ENCODE data around the gene RAE1. TPM values are rescaled to one million over a fixed set of nuclear protein-coding genes. Genes with fewer than 3 reads are reported as not detected.

The RAE1 gene
- total RNA-seq, 1 experiment from 2014 or later: 46.3 TPM

- Histone ChIP-seq H4K20me1 (ENCODE audit: insufficient read depth) (no peaks in the 10 kb centered on the region), H3K9me3 (ENCODE audit: control insufficient read depth in 1 of 2, insufficient read depth in 1 of 2, low read depth in 1 of 2, low read length in 2 of 2) (no peaks in the 10 kb centered on the region), H3K27me3 (ENCODE audit: insufficient read depth, low read length) (no peaks in the 10 kb centered on the region), H3K4me1 (ENCODE audit: control insufficient read depth in 1 of 2, insufficient read depth in 2 of 2, low read length in 2 of 2) (peaks cover 24 to 37% of the 10 kb centered on the region in 2 experiments), H3K4me2 (ENCODE audit: low read length) (0 out of 2 replicates have a peak overlapping the region, but pooled peaks have one; percentile 90), H2AFZ (ENCODE audit: low read depth, low read length, poor library complexity, severe bottlenecking) (no peak overlapping the region), H3K4me3 (replicated peaks in 1 of 2; ENCODE audit: low read depth in 1 of 2, low read length in 2 of 2) (no peak overlapping the region; a peak in 1 of 4 replicates), H3K9ac (ENCODE audit: low read length) (no peak overlapping the region), H3K27ac (ENCODE audit: low read depth, low read length) (no peak overlapping the region; the same call in 1 of the 2 replicates), H3K9me2 (ENCODE audit: insufficient read depth) (no peaks in the 10 kb centered on the region), H3K79me2 (ENCODE audit: insufficient read depth, low read length) (peaks cover 62% of the 10 kb centered on the region), H3K36me3 (ENCODE audit: control insufficient read depth in 1 of 2, insufficient read depth in 2 of 2, low read length in 2 of 2) (peaks cover 18 to 25% of the 10 kb centered on the region in 2 experiments; a peak in 3 of 4 replicates)
- no peak for ATAC-seq
- no TSS peak for BruUV-seq (replicated peaks)
- ChIA-PET CTCF (no interaction called here), RAD21 (ENCODE audit: low non-redundant PET in 1 of 2, low total read pairs in 2 of 2, uncharacterized antibody in 2 of 2, unreplicated experiment in 2 of 2) (no interaction called here), POLR2A (no interaction called here)
- no peak for TF ChIP-seq EZH2phosphoT487 (IDR thresholded peaks at IDR 0.05; ENCODE audit: borderline replicate concordance)
- TF ChIP-seq POLR2A (IDR thresholded peaks at IDR 0.05; ENCODE audit: borderline replicate concordance, extremely low read depth, insufficient read depth, insufficient read length): no peak
- TF ChIP-seq EGR1 (IDR thresholded peaks at IDR 0.05; ENCODE audit: low read depth): no peak
- no peak for TF ChIP-seq SP1 (IDR thresholded peaks at IDR 0.05; ENCODE audit: low read depth)
- no peak for TF ChIP-seq ZFX (IDR thresholded peaks at IDR 0.05)
- DNase-seq (ENCODE audit: low read depth, low spot score): no peak
- intact Hi-C loops (cut with micrococcal nuclease): no loop called here
These were observed 42.5 kb downstream of the RAE1 start for GRCh38 chr20:57393321-57394120.

- Histone ChIP-seq H3K4me2 (ENCODE audit: low read length) (no peak overlapping the region), H2AFZ (ENCODE audit: low read depth, low read length, poor library complexity, severe bottlenecking) (no peak overlapping the region), H3K9ac (ENCODE audit: low read length) (no peak overlapping the region), H3K27me3 (ENCODE audit: insufficient read depth, low read length) (no peaks in the 10 kb centered on the region), H3K4me3 (replicated peaks in 1 of 2; ENCODE audit: low read depth in 1 of 2, low read length in 2 of 2) (no peak overlapping the region), H3K36me3 (ENCODE audit: control insufficient read depth in 1 of 2, insufficient read depth in 2 of 2, low read length in 2 of 2) (peaks cover 18 to 25% of the 10 kb centered on the region in 2 experiments; a peak in 3 of 4 replicates), H3K79me2 (ENCODE audit: insufficient read depth, low read length) (peaks cover 71% of the 10 kb centered on the region), H4K20me1 (ENCODE audit: insufficient read depth) (no peaks in the 10 kb centered on the region), H3K4me1 (ENCODE audit: control insufficient read depth in 1 of 2, insufficient read depth in 2 of 2, low read length in 2 of 2) (peaks cover 20 to 28% of the 10 kb centered on the region in 2 experiments), H3K27ac (ENCODE audit: low read depth, low read length) (no peak overlapping the region; the same call in 1 of the 2 replicates), H3K9me2 (ENCODE audit: insufficient read depth) (no peaks in the 10 kb centered on the region), H3K9me3 (ENCODE audit: control insufficient read depth in 1 of 2, insufficient read depth in 1 of 2, low read depth in 1 of 2, low read length in 2 of 2) (no peaks in the 10 kb centered on the region)
- BruUV-seq (replicated peaks): no TSS peak
- CTCF ChIA-PET: no interaction called here
- POLR2A ChIA-PET: no interaction called here
- TF ChIP-seq CBX3 (IDR thresholded peaks at IDR 0.05; ENCODE audit: low read depth) (no peak), JUND (IDR thresholded peaks at IDR 0.05) (no peak)
- no peak for ATAC-seq
- no peak for DNase-seq (ENCODE audit: low read depth, low spot score)
- RAD21 ChIA-PET (ENCODE audit: low non-redundant PET in 1 of 2, low total read pairs in 2 of 2, uncharacterized antibody in 2 of 2, unreplicated experiment in 2 of 2): no interaction called here
- intact Hi-C loops (cut with micrococcal nuclease): no loop called here
These were observed 43.3 kb downstream of the RAE1 start for GRCh38 chr20:57394121-57395082.

Data from HCT116 (cell line).